Stomach (tissue), 4 donors: ENCODE data around the gene YARS1.

Experiments
- CTCF ChIP-seq, 7 experiments: fragments of 450-650 bp in 4 of 7; fragments of 200-600 bp in 3 of 7; sonication (generic) in 3 of 7; IDR thresholded peaks; one replicate each; pipeline ENCODE4 v1.5.1; 2016 to 2019; ENCODE audit warnings: antibody characterized with exemption in 7 of 7, control low read depth in 2 of 7, mild to moderate bottlenecking in 1 of 7
- POLR2AphosphoS5 ChIP-seq, 3 donors: sonication (generic); formaldehyde crosslinking; IDR thresholded peaks; one replicate each; pipeline ENCODE4 v1.6.1; 2016; ENCODE audit warnings: antibody characterized with exemption in 3 of 3

- TF ChIP-seq CTCF (IDR thresholded peaks at IDR 0.05), result no peak
- no peak for TF ChIP-seq POLR2AphosphoS5 (IDR thresholded peaks at IDR 0.05)
Observed at GRCh38 chr1:32830092-32830852, 13.1 kb upstream of the YARS1 start.
